Left forelimb (tissue), 1 donor: ENCODE data around the gene KIAA0753.

Experiments used
- DNase-seq: peaks from one replicate; pipeline ENCODE4 v3.0.0-alpha.2; 2018; ENCODE audit warnings: low spot score

Gene KIAA0753

GRCh38 chr17:6547336-6547735, 93.2 kb downstream of the KIAA0753 start:
- DNase-seq = no peak

- no peak for DNase-seq
Measured at GRCh38 chr17:6546069-6546718, 94.3 kb downstream of the KIAA0753 start.

DNA sequence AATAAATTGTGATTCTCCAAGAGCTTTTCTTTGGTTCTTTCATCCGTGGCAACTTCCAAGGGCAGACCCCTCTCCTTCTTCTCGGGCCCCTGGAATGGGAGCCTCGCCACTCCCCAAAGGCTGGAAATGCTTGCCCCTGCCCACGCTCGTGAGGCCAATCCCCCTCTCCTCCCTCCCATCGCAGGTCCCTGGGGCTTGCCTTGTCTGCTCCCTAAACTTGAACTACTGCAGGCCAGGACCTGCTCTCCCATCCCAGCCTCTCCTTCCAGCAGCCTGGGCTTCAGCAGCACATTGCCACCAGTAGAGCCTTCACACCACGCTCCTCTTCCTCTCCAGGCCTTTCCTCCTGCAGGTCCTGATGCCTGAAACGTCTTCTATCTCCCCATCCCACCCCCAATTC, 95.2 kb downstream of the KIAA0753 start:
- DNase-seq = no peak

- no peak for DNase-seq
Measured at GRCh38 chr17:6544011-6544370, 96.5 kb downstream of the KIAA0753 start.

DNA sequence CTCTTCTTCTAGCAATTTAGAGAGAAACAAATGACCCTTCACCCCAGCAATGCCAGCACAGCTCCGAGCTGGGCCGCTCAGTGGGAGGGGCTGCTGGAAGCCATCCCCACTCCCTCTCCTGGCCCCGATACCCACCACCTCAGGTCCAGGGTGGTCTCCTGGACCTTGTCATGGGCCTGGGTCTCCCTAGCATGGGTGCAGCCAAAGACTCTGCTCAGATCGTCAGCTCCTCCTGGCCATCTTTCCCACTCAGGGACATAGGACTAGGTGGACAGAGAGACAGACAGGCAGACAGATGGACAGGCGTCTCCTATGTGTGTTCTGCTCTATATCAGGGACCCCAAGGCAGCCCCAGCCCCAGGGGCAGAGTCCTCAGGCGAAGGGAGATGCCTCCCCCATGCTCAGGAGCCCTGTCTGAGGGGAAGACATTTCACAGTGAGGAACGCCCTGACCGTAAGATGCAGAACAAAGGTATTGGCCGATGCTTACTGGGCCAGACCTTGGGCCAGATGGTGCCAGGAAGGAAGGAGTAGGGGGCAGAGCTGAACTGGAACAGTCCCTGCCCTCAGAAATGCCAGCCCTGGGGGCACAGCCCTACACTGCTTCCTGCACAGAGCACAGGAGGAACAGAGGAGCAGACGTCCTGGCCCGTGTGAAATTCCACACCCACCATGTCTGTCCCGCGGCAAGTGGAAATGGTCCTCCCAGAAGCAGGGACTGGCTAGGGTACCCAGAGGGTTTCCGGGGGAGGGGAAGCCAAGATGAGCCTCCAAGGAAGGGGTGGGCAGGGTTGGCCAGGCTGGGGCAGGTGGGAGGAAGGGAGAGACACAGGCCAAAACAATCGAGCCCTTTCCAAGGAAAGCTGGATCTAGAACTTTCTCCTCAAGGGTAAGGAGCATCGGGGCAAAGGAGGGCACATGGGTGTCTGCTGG, 97.2 kb downstream of the KIAA0753 start:
- DNase-seq = no peak

GRCh38 chr17:6542577-6542976, 97.9 kb downstream of the KIAA0753 start:
- DNase-seq = no peak

DNA sequence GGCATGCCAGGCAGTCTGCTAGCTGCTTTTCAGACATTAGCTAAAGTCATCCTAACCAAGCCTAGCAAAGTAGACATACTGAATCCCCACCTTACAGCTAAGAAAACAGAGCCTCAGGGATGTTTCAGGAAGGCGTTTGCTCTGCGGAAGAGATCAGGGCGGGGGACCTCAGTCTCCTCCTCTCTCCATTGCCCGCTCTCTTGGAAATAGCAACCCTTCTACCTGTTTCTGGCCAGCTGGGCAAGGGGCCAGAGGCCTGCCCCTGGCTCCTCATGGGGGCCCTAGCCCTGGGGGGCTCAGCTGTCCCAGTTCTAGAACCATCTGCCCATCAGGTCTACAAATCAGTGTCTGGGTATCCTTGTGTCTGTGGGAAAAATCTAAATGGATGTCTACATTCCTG, 98.6 kb downstream of the KIAA0753 start:
- DNase-seq = no peak

DNA sequence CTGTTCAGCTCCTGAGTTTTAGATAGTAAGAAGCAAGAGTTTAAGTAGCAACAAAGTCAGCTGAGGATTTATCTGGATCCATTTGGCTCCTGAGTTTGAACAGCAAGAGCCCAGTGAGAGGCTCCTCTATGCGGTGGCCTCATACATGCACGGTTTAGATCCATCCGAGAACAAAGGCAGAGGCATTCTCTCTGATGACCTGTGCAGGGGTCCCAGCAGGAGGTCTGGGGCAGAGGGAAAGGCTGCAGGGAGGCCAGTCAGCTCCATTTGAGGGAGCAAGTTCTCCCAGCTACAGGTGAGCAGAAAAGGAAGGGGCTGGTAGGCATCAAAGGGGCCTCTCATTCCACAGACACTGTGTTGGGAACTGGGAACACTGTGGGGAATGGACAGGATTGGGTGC, 100.6 kb downstream of the KIAA0753 start:
- peak; percentile 33 for DNase-seq

- DNase-seq = no peak
Measured at GRCh38 chr17:6536566-6537065, 103.9 kb downstream of the KIAA0753 start.

DNA sequence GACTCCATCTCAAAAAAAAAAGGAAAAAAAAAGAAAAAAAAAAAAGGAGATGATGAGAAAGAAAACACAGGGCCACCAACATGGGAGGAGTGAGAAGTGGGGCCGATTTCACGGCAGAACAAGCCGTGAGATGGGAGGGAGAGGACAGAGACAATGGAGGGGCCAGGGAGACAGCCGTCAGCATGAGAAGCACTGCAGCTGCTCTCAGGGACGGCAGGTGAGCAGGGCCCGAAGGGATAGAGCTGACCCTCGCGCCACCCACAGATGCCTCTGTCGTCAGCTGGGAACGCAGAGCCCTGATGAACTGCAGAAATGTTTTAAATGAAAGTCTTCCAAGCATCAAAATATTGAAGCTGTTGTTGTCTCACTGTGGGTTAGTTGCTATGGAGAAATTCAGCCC, 104.5 kb downstream of the KIAA0753 start:
- DNase-seq = no peak

- DNase-seq = peak; percentile 49
Measured at GRCh38 chr17:6534846-6535514, 105.5 kb downstream of the KIAA0753 start.

DNA sequence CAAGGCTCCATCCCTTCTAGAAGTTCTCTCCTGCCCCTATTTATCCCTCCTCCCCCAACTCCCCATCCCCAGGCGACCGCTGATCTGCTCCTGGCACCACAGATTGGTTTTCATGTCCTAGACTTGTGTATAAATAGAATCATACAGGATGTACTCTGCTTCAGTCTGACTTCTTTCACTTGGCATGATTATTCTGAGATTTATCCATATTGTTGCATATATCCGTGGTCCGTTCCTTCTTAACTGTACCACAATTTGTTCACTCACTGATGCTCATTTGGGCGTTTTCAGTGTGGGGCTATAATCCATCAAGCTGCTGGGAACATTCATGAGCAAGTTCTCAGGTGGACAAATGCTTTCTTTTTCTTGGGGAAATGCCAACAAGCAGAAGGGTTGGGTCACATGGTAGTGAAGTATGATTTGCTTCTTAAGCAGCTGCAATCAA, 108.0 kb downstream of the KIAA0753 start:
- DNase-seq = no peak

GRCh38 chr17:6531575-6531974, 108.9 kb downstream of the KIAA0753 start:
- DNase-seq = no peak

DNA sequence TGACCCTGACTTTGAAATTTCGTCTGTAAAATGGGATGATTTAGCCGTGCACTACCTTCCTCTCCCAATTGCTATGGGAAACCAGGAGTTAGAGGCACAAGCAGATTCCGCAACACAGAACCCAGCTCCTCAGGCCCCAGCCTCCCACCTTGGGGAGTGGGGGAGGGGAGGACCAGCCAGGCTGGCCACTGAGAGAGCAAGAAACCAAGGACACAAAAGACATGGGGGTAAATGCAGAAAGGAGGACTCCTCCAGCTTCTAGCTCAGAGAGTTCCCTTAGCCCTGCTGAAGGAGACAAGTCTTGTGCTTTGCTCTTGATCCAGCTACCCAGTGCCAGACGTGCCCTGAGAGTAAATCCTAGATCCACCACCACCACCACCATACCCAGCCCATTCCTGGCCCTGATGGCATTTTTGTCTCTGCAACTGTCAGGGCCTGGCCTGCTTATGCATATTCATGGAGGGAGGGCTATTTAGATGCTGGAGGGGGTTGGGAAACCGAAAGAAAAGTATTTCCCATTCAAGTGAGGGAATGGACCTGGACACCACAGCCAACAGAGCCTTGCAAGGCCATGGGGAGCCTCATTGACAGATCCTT, 110.1 kb downstream of the KIAA0753 start:
- DNase-seq = no peak

GRCh38 chr17:6528557-6528956, 112.0 kb downstream of the KIAA0753 start:
- DNase-seq = no peak
